ENCODE results near the gene IDH3B. TPM values are rescaled to one million over a fixed set of nuclear protein-coding genes. Genes with fewer than 3 reads are reported as not detected.

IDH3B gene
- total RNA-seq, 1 donor from 2014 or later = 64.7 TPM

- Histone ChIP-seq H3K4me1 (no peaks in the 10 kb centered on the region), H3K27me3 (ENCODE audit: low read depth) (no peaks in the 10 kb centered on the region), H3K36me3 (no peaks in the 10 kb centered on the region), H3K27ac (no peak overlapping the region), H3K4me3 (no peak overlapping the region), H3K9me3 (peaks cover 10% of the 10 kb centered on the region)
- DNase-seq (peak; percentile 53), ATAC-seq (peak in 1 of 2 donors; percentile 51)
- intact Hi-C loops (cut with DNase I) = no loop called here
- TF ChIP-seq CTCF (IDR thresholded peaks at IDR 0.05) = no peak
These were observed 37.0 kb downstream of the IDH3B start for GRCh38 chr20:2626853-2627541.

- Histone ChIP-seq H3K9me3 (peaks cover 10% of the 10 kb centered on the region), H3K27me3 (ENCODE audit: low read depth) (no peaks in the 10 kb centered on the region), H3K27ac (no peak overlapping the region), H3K4me1 (no peaks in the 10 kb centered on the region), H3K4me3 (no peak overlapping the region), H3K36me3 (no peaks in the 10 kb centered on the region)
- ATAC-seq (no peak), DNase-seq (no peak)
- intact Hi-C loops (cut with DNase I) = no loop called here
- no peak for TF ChIP-seq CTCF (IDR thresholded peaks at IDR 0.05)
These were observed 39.0 kb downstream of the IDH3B start for GRCh38 chr20:2625062-2625461.

GRCh38 chr20:2624190-2624589 lies 39.8 kb downstream of the IDH3B start:
- peak overlapping the region; percentile 59 for H3K27ac ChIP-seq
- ATAC-seq = peak in 1 of 2 donors; percentile 50
- no peak for TF ChIP-seq CTCF (IDR thresholded peaks at IDR 0.05)

GRCh38 chr20:2619961-2620595 lies 43.9 kb downstream of the IDH3B start:
- ATAC-seq (no peak), DNase-seq (no peak)
- Histone ChIP-seq H3K4me3 (no peak overlapping the region), H3K27me3 (ENCODE audit: low read depth) (no peaks in the 10 kb centered on the region), H3K36me3 (no peaks in the 10 kb centered on the region), H3K27ac (no peak overlapping the region), H3K9me3 (no peaks in the 10 kb centered on the region), H3K4me1 (no peaks in the 10 kb centered on the region)
- intact Hi-C loops (cut with DNase I) = no loop called here
- no peak for TF ChIP-seq CTCF (IDR thresholded peaks at IDR 0.05)

More at GRCh38 chr20:2624190-2624589, 39.8 kb downstream of the IDH3B start:
- no peaks in the 10 kb centered on the region for H3K4me1 ChIP-seq
- peaks cover 10% of the 10 kb centered on the region for H3K9me3 ChIP-seq
- peak overlapping the region; percentile 4 for H3K4me3 ChIP-seq
- H3K36me3 ChIP-seq = no peaks in the 10 kb centered on the region
- DNase-seq = no peak
- no peaks in the 10 kb centered on the region for H3K27me3 ChIP-seq (ENCODE audit: low read depth)
- intact Hi-C loops (cut with DNase I) = no loop called here

GRCh38 chr20:2619337-2619736 lies 44.7 kb downstream of the IDH3B start:
- Histone ChIP-seq H3K27ac (no peak overlapping the region), H3K4me1 (no peaks in the 10 kb centered on the region), H3K9me3 (no peaks in the 10 kb centered on the region), H3K27me3 (ENCODE audit: low read depth) (no peaks in the 10 kb centered on the region), H3K36me3 (no peaks in the 10 kb centered on the region), H3K4me3 (no peak overlapping the region)
- intact Hi-C loops (cut with DNase I) = no loop called here
- no peak for TF ChIP-seq CTCF (IDR thresholded peaks at IDR 0.05)
- ATAC-seq = no peak
- no peak for DNase-seq

All from lower lobe of right lung (tissue), 2 donors.